Measurements from ENCODE around the gene CDCP2.

GRCh38 chr1:54129858-54130257, 22.9 kb downstream of the CDCP2 start:
- TF ChIP-seq, protein P1, sequence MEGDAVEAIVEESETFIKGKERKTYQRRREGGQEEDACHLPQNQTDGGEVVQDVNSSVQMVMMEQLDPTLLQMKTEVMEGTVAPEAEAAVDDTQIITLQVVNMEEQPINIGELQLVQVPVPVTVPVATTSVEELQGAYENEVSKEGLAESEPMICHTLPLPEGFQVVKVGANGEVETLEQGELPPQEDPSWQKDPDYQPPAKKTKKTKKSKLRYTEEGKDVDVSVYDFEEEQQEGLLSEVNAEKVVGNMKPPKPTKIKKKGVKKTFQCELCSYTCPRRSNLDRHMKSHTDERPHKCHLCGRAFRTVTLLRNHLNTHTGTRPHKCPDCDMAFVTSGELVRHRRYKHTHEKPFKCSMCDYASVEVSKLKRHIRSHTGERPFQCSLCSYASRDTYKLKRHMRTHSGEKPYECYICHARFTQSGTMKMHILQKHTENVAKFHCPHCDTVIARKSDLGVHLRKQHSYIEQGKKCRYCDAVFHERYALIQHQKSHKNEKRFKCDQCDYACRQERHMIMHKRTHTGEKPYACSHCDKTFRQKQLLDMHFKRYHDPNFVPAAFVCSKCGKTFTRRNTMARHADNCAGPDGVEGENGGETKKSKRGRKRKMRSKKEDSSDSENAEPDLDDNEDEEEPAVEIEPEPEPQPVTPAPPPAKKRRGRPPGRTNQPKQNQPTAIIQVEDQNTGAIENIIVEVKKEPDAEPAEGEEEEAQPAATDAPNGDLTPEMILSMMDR (IDR thresholded peaks at IDR 0.05): no peak
- TF ChIP-seq POLR2A (IDR thresholded peaks at IDR 0.05): no peak
